HCT116 (cell line): ENCODE data around the gene FOXN1. TPM values are rescaled to one million over a fixed set of nuclear protein-coding genes. Genes with fewer than 3 reads are reported as not detected.

Experiments used
- ATAC-seq: fragments of 200-7000 bp; cut with Tn5 transposase; 2 replicates; pipeline ENCODE4 v1.9.1; 2020; ENCODE audit warnings: mild to moderate bottlenecking, moderate library complexity
- BruUV-seq: library from RNA; stranded (reverse); fragments of 400-500 nt; replicated peaks from 2 replicates; lab custom pipeline; 2021; lab: Mats Ljungman, UMichigan
- CTCF ChIA-PET: fragments of 300-600 bp; sonication (Branson Sonifier 250); formaldehyde crosslinking; loops from one replicate; lab custom pipeline; 2021; ENCODE audit warnings: antibody characterized with exemption; lab: Charles Lee
- POLR2A ChIA-PET: fragments of 300-600, 350-600 bp; sonication (Branson Sonifier 250); formaldehyde crosslinking; loops from one replicate; lab custom pipeline; 2021; ENCODE audit warnings: antibody characterized with exemption; lab: Charles Lee
- RAD21 ChIA-PET, 2 experiments: fragments of 300-600 bp; sonication (Branson Sonifier 250); formaldehyde crosslinking; loops; one replicate each; lab custom pipeline; 2023; ENCODE audit warnings: low total read pairs in 2 of 2; ENCODE audit not compliant: uncharacterized antibody in 2 of 2, unreplicated experiment in 2 of 2, low non-redundant PET in 1 of 2; lab: Charles Lee
- DNase-seq: peaks from one replicate; pipeline ENCODE4 v3.0.0-alpha.2; 2010; ENCODE audit warnings: low read depth, low spot score
- H2AFZ ChIP-seq: fragments of 200-600 bp; shearing (Covaris generic), sonication (generic); 2 replicates; pipeline ENCODE4 v1.6.1; 2017; ENCODE audit warnings: low read depth, mixed run types, mixed read lengths, antibody characterized with exemption, low read length; ENCODE audit not compliant: poor library complexity, severe bottlenecking
- H3K27ac ChIP-seq: 2 replicates; pipeline ENCODE4 v1.5.1; 2012; ENCODE audit warnings: low read depth, low read length
- H3K27me3 ChIP-seq: fragments of 200-600 bp; sonication (generic); 2 replicates; pipeline ENCODE4 v1.6.1; 2016; ENCODE audit warnings: mixed run types, low read length, mixed read lengths; ENCODE audit not compliant: insufficient read depth
- H3K36me3 ChIP-seq, 2 experiments: fragments of 200-500 bp in 1 of 2; fragments of 200-600 bp in 1 of 2; sonication (Bioruptor generic) in 1 of 2; sonication (generic) in 1 of 2; 2 replicates each; pipeline versions ENCODE4 v1.5.1 to v1.6.1; 2014 to 2016; ENCODE audit warnings: low read length in 2 of 2, inconsistent platforms in 1 of 2, mixed read lengths in 1 of 2, mixed run types in 1 of 2; ENCODE audit not compliant: insufficient read depth in 2 of 2, control insufficient read depth in 1 of 2
- H3K4me1 ChIP-seq, 2 experiments: fragments of 200-600 bp in 1 of 2; sonication (generic) in 1 of 2; 2 replicates each; pipeline versions ENCODE4 v1.5.1 to v1.6.1; 2012 to 2017; ENCODE audit warnings: low read length in 2 of 2, inconsistent platforms in 1 of 2, mild to moderate bottlenecking in 1 of 2, mixed read lengths in 1 of 2, mixed run types in 1 of 2, moderate library complexity in 1 of 2; ENCODE audit not compliant: insufficient read depth in 2 of 2, control insufficient read depth in 1 of 2
- H3K4me2 ChIP-seq: fragments of 200-600 bp; sonication (generic); 2 replicates; pipeline ENCODE4 v1.6.1; 2017; ENCODE audit warnings: mixed run types, low read length, mixed read lengths
- H3K4me3 ChIP-seq, 2 experiments: fragments of 200-600 bp in 1 of 2; sonication (generic) in 1 of 2; replicated peaks in 1 of 2; 2 replicates each; pipeline ENCODE4 v1.5.1; 2011 to 2016; ENCODE audit warnings: low read length in 2 of 2, control low read depth in 1 of 2, low read depth in 1 of 2, mild to moderate bottlenecking in 1 of 2, mixed read lengths in 1 of 2, mixed run types in 1 of 2
- H3K79me2 ChIP-seq: fragments of 200-600 bp; sonication (generic); 2 replicates; pipeline ENCODE4 v1.6.1; 2017; ENCODE audit warnings: mild to moderate bottlenecking, mixed run types, low read length, moderate library complexity, mixed read lengths; ENCODE audit not compliant: insufficient read depth
- H3K9ac ChIP-seq: fragments of 200-600 bp; sonication (generic); 2 replicates; pipeline ENCODE4 v1.6.1; 2016; ENCODE audit warnings: low read length, mixed read lengths
- H3K9me2 ChIP-seq: fragments of 200-600 bp; sonication (generic), shearing (Covaris generic); 2 replicates; pipeline ENCODE4 v1.6.1; 2017; ENCODE audit warnings: mixed run types, mild to moderate bottlenecking, moderate library complexity; ENCODE audit not compliant: insufficient read depth
- H3K9me3 ChIP-seq, 2 experiments: fragments of 200-500 bp in 1 of 2; fragments of 200-600 bp in 1 of 2; sonication (Bioruptor generic) in 1 of 2; sonication (generic) in 1 of 2; 2 replicates each; pipeline ENCODE4 v1.6.1; 2014 to 2017; ENCODE audit warnings: low read length in 2 of 2, mixed read lengths in 2 of 2, inconsistent platforms in 1 of 2, low read depth in 1 of 2, mild to moderate bottlenecking in 1 of 2, mixed run types in 1 of 2, moderate library complexity in 1 of 2; ENCODE audit not compliant: control insufficient read depth in 1 of 2, insufficient read depth in 1 of 2
- H4K20me1 ChIP-seq: fragments of 200-600 bp; sonication (generic), shearing (Covaris generic); 2 replicates; pipeline ENCODE4 v1.6.1; 2017; ENCODE audit warnings: mixed run types, mild to moderate bottlenecking, moderate library complexity; ENCODE audit not compliant: insufficient read depth
- CBX3 ChIP-seq: IDR thresholded peaks from 2 replicates; pipeline ENCODE4 v1.6.1; 2012; ENCODE audit warnings: low read depth
- CEBPB ChIP-seq: IDR thresholded peaks from 2 replicates; pipeline ENCODE4 v1.6.1; 2012; ENCODE audit warnings: low read depth
- EGR1 ChIP-seq: IDR thresholded peaks from 2 replicates; pipeline ENCODE4 v1.6.1; 2012; ENCODE audit warnings: low read depth
- EZH2 ChIP-seq: fragments of 200-600 bp; sonication (generic); IDR thresholded peaks from 2 replicates; pipeline ENCODE4 v1.6.1; 2017; ENCODE audit warnings: antibody characterized with exemption, mixed run types
- FOSL1 ChIP-seq: IDR thresholded peaks from 2 replicates; pipeline ENCODE4 v1.6.1; 2012; ENCODE audit warnings: low read depth
- JUND ChIP-seq: IDR thresholded peaks from 2 replicates; pipeline ENCODE4 v1.6.1; 2012
- POLR2A ChIP-seq: IDR thresholded peaks from 2 replicates; pipeline ENCODE4 v1.7.0; 2011; ENCODE audit warnings: borderline replicate concordance; ENCODE audit not compliant: insufficient read depth, insufficient read length; ENCODE audit errors: extremely low read depth
- POLR2AphosphoS5 ChIP-seq: IDR thresholded peaks from 2 replicates; pipeline ENCODE4 v1.6.1; 2011; ENCODE audit warnings: mild to moderate bottlenecking, low read depth, low read length, moderate library complexity
- SP1 ChIP-seq: IDR thresholded peaks from 2 replicates; pipeline ENCODE4 v1.6.1; 2012; ENCODE audit warnings: low read depth
- TCF7L2 ChIP-seq: IDR thresholded peaks from 2 replicates; pipeline ENCODE4 v1.7.0; 2011; ENCODE audit warnings: borderline replicate concordance, inconsistent platforms; ENCODE audit not compliant: insufficient read depth, insufficient read length; ENCODE audit errors: extremely low read depth
- ZFX ChIP-seq: fragments of 450-650 bp; IDR thresholded peaks from 2 replicates; pipeline ENCODE4 v1.6.1; 2017
- intact Hi-C: fragments of 100-400 bp; cut with micrococcal nuclease; formaldehyde crosslinking; loops from 2 replicates; pipeline ENCODE4 v1.10.0; 2022
- total RNA-seq: library from RNA; stranded (reverse); gene quantifications from one replicate; pipeline ENCODE4 v1.2.1, GENCODE V29; 2021; ENCODE audit not compliant: unreplicated experiment
- TF ChIP-seq, protein P1 (sequence below): IDR thresholded peaks from 2 replicates; pipeline ENCODE4 v1.6.1; 2012; ENCODE audit warnings: low read depth
- TF ChIP-seq, protein P2 (sequence below): IDR thresholded peaks from 2 replicates; pipeline ENCODE4 v1.6.1; 2012
- TF ChIP-seq, protein P3 (sequence below): IDR thresholded peaks from 2 replicates; pipeline ENCODE4 v1.6.1; 2011; ENCODE audit warnings: mild to moderate bottlenecking, low read length, moderate library complexity; ENCODE audit not compliant: insufficient replicate concordance; ENCODE audit errors: extremely low read depth

The FOXN1 gene
- total RNA-seq, 1 experiment from 2014 or later = not detected

DNA sequence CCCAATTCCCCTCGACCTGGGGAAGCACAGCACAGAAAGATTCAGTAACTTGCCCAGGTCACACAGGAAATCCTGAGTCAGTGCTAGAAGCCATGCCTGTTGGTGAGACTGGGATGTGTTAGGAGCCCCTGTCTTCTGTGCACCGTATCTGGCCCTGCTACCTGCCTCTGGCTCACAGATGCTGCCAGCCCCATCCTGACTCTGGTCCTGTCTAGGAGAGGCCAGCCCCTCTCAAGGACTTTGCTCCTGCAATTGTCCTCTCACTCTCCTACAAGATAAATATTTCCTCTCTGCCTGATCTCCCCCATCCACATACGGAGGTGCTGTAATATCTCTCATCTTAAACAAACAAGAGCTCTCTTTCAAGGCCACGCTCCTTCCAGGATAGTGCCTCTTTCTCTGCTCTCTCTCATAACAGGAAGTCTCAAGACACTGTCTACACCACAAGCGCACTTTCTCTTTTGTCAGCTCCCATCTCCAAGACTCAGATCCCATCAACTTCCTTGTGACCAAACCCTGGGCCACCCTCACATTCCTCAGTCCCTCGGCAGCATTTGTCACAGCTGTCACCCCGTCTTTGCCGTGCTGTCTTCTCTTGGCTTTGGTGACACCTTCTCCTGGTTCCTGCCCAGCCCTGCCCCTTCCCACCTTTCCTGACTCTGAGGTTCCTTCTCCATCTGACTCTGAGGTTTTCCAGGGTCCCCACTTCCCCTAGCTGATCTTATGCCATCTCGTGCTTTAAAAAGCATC lies 30.8 kb upstream of the FOXN1 start:
- Histone ChIP-seq H3K4me1 (no peaks in the 10 kb centered on the region), H3K79me2 (no peaks in the 10 kb centered on the region), H3K9me2 (no peaks in the 10 kb centered on the region), H3K9me3 (no peaks in the 10 kb centered on the region), H2AFZ (no peak overlapping the region), H3K27ac (no peak overlapping the region), H3K4me3 (no peak overlapping the region), H4K20me1 (no peaks in the 10 kb centered on the region), H3K9ac (no peak overlapping the region), H3K36me3 (no peaks in the 10 kb centered on the region), H3K27me3 (peaks cover 5% of the 10 kb centered on the region; the same call in 1 of the 2 replicates), H3K4me2 (no peak overlapping the region)
- TF ChIP-seq JUND = no peak
- TF ChIP-seq POLR2A = no peak
- TF ChIP-seq, protein P1, sequence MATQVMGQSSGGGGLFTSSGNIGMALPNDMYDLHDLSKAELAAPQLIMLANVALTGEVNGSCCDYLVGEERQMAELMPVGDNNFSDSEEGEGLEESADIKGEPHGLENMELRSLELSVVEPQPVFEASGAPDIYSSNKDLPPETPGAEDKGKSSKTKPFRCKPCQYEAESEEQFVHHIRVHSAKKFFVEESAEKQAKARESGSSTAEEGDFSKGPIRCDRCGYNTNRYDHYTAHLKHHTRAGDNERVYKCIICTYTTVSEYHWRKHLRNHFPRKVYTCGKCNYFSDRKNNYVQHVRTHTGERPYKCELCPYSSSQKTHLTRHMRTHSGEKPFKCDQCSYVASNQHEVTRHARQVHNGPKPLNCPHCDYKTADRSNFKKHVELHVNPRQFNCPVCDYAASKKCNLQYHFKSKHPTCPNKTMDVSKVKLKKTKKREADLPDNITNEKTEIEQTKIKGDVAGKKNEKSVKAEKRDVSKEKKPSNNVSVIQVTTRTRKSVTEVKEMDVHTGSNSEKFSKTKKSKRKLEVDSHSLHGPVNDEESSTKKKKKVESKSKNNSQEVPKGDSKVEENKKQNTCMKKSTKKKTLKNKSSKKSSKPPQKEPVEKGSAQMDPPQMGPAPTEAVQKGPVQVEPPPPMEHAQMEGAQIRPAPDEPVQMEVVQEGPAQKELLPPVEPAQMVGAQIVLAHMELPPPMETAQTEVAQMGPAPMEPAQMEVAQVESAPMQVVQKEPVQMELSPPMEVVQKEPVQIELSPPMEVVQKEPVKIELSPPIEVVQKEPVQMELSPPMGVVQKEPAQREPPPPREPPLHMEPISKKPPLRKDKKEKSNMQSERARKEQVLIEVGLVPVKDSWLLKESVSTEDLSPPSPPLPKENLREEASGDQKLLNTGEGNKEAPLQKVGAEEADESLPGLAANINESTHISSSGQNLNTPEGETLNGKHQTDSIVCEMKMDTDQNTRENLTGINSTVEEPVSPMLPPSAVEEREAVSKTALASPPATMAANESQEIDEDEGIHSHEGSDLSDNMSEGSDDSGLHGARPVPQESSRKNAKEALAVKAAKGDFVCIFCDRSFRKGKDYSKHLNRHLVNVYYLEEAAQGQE = no peak
- TF ChIP-seq SP1 = no peak
- TF ChIP-seq POLR2AphosphoS5 = no peak
- no peak for TF ChIP-seq CEBPB
- no peak for TF ChIP-seq TCF7L2
- TF ChIP-seq CBX3 = no peak
- TF ChIP-seq EGR1 = no peak
- no peak for TF ChIP-seq FOSL1
- TF ChIP-seq, protein P2, sequence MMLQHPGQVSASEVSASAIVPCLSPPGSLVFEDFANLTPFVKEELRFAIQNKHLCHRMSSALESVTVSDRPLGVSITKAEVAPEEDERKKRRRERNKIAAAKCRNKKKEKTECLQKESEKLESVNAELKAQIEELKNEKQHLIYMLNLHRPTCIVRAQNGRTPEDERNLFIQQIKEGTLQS = no peak
- no peak for TF ChIP-seq ZFX
- no peak for TF ChIP-seq EZH2
- TF ChIP-seq, protein P3, sequence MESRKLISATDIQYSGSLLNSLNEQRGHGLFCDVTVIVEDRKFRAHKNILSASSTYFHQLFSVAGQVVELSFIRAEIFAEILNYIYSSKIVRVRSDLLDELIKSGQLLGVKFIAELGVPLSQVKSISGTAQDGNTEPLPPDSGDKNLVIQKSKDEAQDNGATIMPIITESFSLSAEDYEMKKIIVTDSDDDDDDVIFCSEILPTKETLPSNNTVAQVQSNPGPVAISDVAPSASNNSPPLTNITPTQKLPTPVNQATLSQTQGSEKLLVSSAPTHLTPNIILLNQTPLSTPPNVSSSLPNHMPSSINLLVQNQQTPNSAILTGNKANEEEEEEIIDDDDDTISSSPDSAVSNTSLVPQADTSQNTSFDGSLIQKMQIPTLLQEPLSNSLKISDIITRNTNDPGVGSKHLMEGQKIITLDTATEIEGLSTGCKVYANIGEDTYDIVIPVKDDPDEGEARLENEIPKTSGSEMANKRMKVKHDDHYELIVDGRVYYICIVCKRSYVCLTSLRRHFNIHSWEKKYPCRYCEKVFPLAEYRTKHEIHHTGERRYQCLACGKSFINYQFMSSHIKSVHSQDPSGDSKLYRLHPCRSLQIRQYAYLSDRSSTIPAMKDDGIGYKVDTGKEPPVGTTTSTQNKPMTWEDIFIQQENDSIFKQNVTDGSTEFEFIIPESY = no peak
- intact Hi-C loops = no loop called here
- ChIA-PET RAD21 (no interaction called here), CTCF (no interaction called here), POLR2A (no interaction called here)
- ATAC-seq (no peak), DNase-seq (no peak)
- no TSS peak for BruUV-seq
